ENCODE data around the gene MEGF6. TPM values are rescaled to one million over a fixed set of nuclear protein-coding genes. Genes with fewer than 3 reads are reported as not detected.

The MEGF6 gene
- polyA plus RNA-seq, 2 donors: 11.8 to 23.7 TPM

DNA sequence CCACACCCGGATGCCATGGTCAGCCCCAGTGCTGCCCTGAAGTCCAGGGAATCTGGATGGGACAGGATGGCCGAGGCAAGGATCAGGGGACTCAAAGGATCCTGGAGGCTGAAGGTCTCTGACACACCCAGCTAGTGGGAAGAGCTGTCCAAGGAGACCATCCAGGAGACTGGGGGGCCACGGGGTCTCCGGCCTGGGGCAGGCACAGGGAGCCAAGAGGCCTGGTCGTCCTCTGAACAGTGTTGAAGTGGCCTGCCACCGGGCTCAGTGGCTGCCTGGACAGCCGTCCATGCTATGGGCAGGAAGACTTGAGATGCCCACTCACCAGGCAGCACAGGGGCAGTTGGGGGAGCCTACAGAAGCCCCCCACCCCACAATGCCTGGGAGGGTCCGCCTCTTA lies 41.9 kb downstream of the MEGF6 start:
- H3K27ac ChIP-seq (ENCODE audit: low read depth in 2 of 2, low read length in 1 of 2): no peak overlapping the region
- H3K9me3 ChIP-seq (ENCODE audit: control insufficient read depth in 2 of 2, insufficient read depth in 1 of 2, low read depth in 1 of 2, low read length in 1 of 2): no peaks in the 10 kb centered on the region
- WGBS, 2 donors: 89 to 94% methylated on average over 8 of the region's 8 CpGs
- H3K4me3 ChIP-seq (ENCODE audit: low read depth in 1 of 2, low read length in 2 of 2): no peak overlapping the region
- H3K36me3 ChIP-seq (ENCODE audit: control insufficient read depth in 2 of 2, insufficient read depth in 2 of 2, low read length in 1 of 2): no peaks in the 10 kb centered on the region
- H3K27me3 ChIP-seq (ENCODE audit: control insufficient read depth in 1 of 2, insufficient read depth in 2 of 2, low read length in 2 of 2): no peaks in the 10 kb centered on the region
- H3K4me1 ChIP-seq (ENCODE audit: control insufficient read depth in 2 of 2, insufficient read depth in 2 of 2, low read length in 1 of 2): no peaks in the 10 kb centered on the region

DNA sequence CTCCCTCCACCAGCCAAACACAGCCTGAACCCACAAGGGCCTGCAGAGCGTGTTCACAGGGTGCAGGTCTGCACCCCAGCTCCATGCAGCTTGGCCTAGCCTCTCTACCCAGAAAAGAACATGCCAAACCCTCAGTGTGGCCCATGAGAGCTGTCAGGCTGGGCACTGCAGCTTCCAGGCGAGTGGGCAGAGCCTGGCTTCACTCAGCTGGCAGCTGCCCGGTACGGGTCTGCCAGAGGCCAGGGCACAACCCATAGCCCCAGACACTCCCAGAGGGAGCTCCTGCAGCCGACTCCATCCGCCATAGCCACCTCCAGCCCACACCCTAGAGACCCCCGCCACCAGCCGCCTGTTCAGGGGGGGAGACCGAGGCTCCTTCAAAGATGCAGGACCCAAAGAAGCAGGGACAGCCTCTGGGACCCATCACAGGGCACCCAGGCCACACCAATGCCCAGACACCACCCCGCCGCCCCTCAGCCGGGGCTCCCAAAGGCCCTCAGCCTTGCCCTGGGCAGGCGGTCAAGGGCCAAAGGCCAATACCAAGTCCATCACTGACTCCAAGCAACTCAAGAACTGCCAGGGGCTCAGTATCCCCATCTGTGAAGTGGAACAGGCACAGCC lies 42.4 kb downstream of the MEGF6 start:
- no peaks in the 10 kb centered on the region for H3K27me3 ChIP-seq (ENCODE audit: control insufficient read depth in 1 of 2, insufficient read depth in 2 of 2, low read length in 2 of 2)
- no peak overlapping the region for H3K4me3 ChIP-seq (ENCODE audit: low read depth in 1 of 2, low read length in 2 of 2)
- no peaks in the 10 kb centered on the region for H3K36me3 ChIP-seq (ENCODE audit: control insufficient read depth in 2 of 2, insufficient read depth in 2 of 2, low read length in 1 of 2)
- no peaks in the 10 kb centered on the region for H3K4me1 ChIP-seq (ENCODE audit: control insufficient read depth in 2 of 2, insufficient read depth in 2 of 2, low read length in 1 of 2)
- WGBS, 2 donors: 90 to 93% methylated on average over 12 to 13 of the region's 13 CpGs
- H3K9me3 ChIP-seq (ENCODE audit: control insufficient read depth in 2 of 2, insufficient read depth in 1 of 2, low read depth in 1 of 2, low read length in 1 of 2): no peaks in the 10 kb centered on the region
- H3K27ac ChIP-seq (ENCODE audit: low read depth in 2 of 2, low read length in 1 of 2): no peak overlapping the region

DNA sequence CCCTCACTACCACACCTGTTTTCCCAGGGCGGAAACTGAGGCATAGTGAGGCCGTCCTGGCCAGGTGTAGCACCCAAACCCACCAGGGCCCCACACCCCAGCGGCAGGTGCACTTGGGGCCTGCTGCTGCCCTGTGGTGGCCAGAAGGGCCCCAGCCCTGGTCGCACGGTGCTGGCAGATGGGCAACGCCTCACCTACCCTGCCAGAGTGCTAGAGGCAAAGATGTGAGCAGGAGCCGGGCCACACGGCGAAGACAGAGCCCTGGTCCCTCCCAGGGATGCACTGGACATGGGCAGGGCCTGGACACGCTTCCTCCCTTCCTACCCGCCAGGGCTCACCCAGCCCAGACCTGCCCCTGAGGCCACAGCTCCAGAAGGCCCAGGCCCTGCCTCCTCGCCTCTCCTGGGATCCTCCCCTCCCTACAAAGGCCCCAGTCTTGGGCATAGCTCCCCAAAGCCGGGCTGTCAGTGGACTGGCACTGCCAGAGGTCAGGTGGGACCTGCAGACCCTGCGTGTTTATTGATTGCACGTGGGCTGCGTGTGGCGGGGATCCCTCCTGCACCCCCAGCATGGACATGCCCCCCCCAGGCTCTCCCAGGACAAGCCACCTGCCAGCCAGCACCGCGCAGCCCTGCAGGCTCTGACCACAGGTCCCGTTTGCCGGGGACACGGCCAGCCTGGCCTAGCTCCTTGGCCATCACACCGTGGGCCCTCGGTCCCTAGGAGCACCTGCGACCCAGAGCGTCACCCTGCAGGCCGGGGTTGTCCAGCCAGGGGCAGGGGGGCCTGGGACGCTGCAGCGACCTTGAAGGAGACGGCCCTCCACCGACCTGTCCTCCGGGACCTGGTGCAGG lies 44.1 kb downstream of the MEGF6 start:
- no peaks in the 10 kb centered on the region for H3K36me3 ChIP-seq (ENCODE audit: control insufficient read depth in 2 of 2, insufficient read depth in 2 of 2, low read length in 1 of 2)
- WGBS, 2 donors: 92% methylated on average over 32 of the region's 32 CpGs
- no peaks in the 10 kb centered on the region for H3K27me3 ChIP-seq (ENCODE audit: control insufficient read depth in 1 of 2, insufficient read depth in 2 of 2, low read length in 2 of 2)
- H3K4me1 ChIP-seq (ENCODE audit: control insufficient read depth in 2 of 2, insufficient read depth in 2 of 2, low read length in 1 of 2): no peaks in the 10 kb centered on the region
- no peaks in the 10 kb centered on the region for H3K9me3 ChIP-seq (ENCODE audit: control insufficient read depth in 2 of 2, insufficient read depth in 1 of 2, low read depth in 1 of 2, low read length in 1 of 2)
- H3K27ac ChIP-seq (ENCODE audit: low read depth in 2 of 2, low read length in 1 of 2): no peak overlapping the region
- H3K4me3 ChIP-seq (ENCODE audit: low read depth in 1 of 2, low read length in 2 of 2): no peak overlapping the region

DNA sequence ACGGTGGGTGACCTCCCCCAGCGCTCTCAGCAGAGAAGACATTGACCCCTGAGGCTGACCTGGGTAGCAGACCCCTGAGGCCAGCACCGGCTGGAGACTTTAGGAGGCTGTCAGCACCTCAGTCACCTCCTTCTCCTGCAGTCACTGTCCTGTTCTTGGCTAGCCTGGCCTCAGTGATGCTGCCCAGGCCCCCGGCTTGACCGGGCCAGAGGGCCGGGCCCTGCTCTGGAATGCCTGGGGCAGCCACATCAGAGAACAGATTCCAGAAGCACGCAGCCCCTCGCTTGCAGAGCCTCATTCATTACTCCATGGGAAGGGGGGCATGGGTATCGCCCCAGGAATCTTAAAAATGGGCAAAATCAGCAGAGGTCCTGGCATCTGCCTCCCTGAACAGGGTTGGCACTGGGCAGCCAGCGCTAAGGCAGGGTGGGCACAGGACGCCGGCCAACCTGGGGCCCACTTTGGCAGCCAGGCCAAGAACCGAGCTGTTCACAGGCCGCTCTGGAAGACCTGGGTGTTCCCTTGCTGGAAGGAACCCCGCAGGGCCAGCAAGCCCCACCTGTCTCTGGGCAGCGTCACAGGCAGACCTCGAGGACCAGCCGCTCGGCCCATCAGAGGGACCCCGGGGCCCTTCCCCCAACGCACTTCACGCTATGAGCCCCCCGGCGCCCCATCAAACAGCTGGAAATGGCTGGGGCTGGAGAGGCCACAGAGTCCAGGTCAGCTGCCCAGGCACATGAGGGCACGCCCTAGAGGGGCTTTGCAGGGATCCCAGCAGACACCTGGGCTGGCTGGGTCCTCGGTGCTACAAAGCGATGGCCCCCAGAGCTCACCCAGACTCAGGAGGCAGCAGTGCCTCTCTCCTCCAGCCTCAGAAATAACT lies 45.1 kb downstream of the MEGF6 start:
- 89 to 90% methylated on average over 27 of the region's 27 CpGs for WGBS, 2 donors

DNA sequence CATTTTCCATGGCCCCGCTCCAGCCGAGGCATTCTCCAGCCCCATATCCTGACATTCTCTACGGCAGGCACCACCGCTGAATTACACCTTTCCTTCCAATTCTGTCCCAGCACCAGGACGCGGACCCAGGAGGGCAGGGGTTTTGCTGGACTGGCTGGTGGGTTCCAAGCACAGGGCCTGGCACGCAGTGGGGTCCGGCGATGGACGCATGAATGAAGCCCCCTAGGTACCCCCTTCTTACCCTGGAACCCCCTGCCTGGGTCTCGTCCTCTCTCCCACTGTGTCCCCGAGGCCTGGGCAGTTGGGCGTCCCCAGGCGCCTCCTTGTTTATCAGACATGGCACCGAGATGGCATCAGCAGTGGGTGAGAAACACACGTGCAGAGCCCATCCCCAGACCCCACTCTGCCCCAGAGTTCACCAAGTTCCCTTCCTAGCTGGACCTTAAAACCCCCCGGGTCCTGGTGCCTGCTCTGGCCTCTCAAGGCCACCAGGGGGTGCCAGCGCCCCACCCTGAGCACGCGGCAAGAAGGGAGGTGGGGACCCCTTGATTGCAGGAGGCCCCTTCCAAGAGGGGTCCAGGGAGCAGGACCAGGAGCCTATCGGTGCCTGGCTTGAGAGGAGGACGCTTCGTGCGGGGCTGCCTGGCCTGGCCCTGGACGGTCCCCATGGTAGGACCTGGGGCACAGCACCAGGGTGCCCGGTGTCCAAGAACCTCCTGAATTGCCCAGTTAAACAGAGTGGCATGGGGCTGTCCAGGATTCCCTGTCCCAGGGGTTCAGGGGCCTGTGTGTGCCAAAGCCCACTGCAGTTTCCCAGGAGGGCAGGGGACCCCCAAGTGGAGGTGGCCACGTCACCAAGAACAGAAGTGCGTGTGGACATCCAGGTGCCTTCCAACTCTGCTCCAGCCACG lies 46.1 kb downstream of the MEGF6 start:
- H3K9me3 ChIP-seq (ENCODE audit: control insufficient read depth in 2 of 2, insufficient read depth in 1 of 2, low read depth in 1 of 2, low read length in 1 of 2): no peaks in the 10 kb centered on the region
- H3K4me1 ChIP-seq (ENCODE audit: control insufficient read depth in 2 of 2, insufficient read depth in 2 of 2, low read length in 1 of 2): no peaks in the 10 kb centered on the region
- H3K36me3 ChIP-seq (ENCODE audit: control insufficient read depth in 2 of 2, insufficient read depth in 2 of 2, low read length in 1 of 2): no peaks in the 10 kb centered on the region
- WGBS, 2 donors: 65 to 70% methylated on average over 29 of the region's 29 CpGs
- H3K27me3 ChIP-seq (ENCODE audit: control insufficient read depth in 1 of 2, insufficient read depth in 2 of 2, low read length in 2 of 2): no peaks in the 10 kb centered on the region
- no peak overlapping the region for H3K4me3 ChIP-seq (ENCODE audit: low read depth in 1 of 2, low read length in 2 of 2)
- H3K27ac ChIP-seq (ENCODE audit: low read depth in 2 of 2, low read length in 1 of 2): no peak overlapping the region

More for the DNA sequence above, 45.1 kb downstream of the MEGF6 start:
- Histone ChIP-seq H3K27me3 (ENCODE audit: control insufficient read depth in 1 of 2, insufficient read depth in 2 of 2, low read length in 2 of 2) (no peaks in the 10 kb centered on the region), H3K27ac (ENCODE audit: low read depth in 2 of 2, low read length in 1 of 2) (no peak overlapping the region), H3K36me3 (ENCODE audit: control insufficient read depth in 2 of 2, insufficient read depth in 2 of 2, low read length in 1 of 2) (no peaks in the 10 kb centered on the region), H3K4me1 (ENCODE audit: control insufficient read depth in 2 of 2, insufficient read depth in 2 of 2, low read length in 1 of 2) (no peaks in the 10 kb centered on the region), H3K9me3 (ENCODE audit: control insufficient read depth in 2 of 2, insufficient read depth in 1 of 2, low read depth in 1 of 2, low read length in 1 of 2) (no peaks in the 10 kb centered on the region), H3K4me3 (ENCODE audit: low read depth in 1 of 2, low read length in 2 of 2) (no peak overlapping the region)

DNA sequence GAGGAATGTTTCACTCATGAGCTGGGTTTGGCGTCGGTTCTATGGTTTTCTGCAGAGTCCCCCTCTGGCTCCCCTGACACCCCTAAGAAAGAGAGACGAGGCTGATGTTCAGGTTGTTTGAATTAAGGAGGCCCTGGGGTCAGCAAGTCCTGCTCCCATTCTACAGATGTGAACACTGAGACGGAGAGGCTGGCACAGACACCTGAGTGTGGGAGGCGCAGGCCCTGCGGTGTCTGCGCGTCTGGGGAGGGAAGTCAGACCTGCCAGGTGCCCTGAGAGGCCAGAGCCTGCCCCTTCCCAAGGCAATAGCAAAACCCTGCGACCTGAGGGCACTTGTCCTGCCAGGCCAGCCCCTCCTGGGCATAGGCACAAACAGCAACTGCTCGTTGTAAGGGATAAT lies 47.7 kb downstream of the MEGF6 start:
- no peaks in the 10 kb centered on the region for H3K36me3 ChIP-seq (ENCODE audit: control insufficient read depth in 2 of 2, insufficient read depth in 2 of 2, low read length in 1 of 2)
- no peaks in the 10 kb centered on the region for H3K4me1 ChIP-seq (ENCODE audit: control insufficient read depth in 2 of 2, insufficient read depth in 2 of 2, low read length in 1 of 2)
- H3K27ac ChIP-seq (ENCODE audit: low read depth in 2 of 2, low read length in 1 of 2): no peak overlapping the region
- WGBS, 2 donors: 81 to 83% methylated on average over 10 of the region's 10 CpGs
- peaks cover 0 to 4% of the 10 kb centered on the region in 2 donors for H3K9me3 ChIP-seq (ENCODE audit: control insufficient read depth in 2 of 2, insufficient read depth in 1 of 2, low read depth in 1 of 2, low read length in 1 of 2)
- no peak overlapping the region for H3K4me3 ChIP-seq (ENCODE audit: low read depth in 1 of 2, low read length in 2 of 2)
- no peaks in the 10 kb centered on the region for H3K27me3 ChIP-seq (ENCODE audit: control insufficient read depth in 1 of 2, insufficient read depth in 2 of 2, low read length in 2 of 2)

DNA sequence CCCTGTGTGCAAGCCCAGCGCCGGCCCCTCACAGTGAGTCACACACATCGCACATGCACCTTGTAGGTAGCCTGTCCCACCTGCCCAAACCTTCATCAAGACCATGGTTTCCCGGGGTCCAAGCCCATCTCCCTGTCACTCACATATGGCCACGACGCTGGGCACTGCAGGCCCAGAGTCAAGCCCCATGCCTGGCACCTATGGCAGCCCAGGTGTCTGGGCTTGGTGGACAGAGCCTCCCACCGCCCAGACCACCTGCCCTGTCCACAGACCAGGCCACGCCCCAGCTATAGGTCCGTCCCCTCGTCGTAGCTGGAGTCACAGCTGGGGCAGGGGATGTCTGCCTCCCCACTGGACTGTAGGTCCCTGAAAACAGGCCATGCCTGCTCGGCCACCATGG lies 48.2 kb downstream of the MEGF6 start:
- WGBS, 2 donors: 88 to 92% methylated on average over 12 of the region's 12 CpGs
- Histone ChIP-seq H3K4me3 (ENCODE audit: low read depth in 1 of 2, low read length in 2 of 2) (no peak overlapping the region), H3K4me1 (ENCODE audit: control insufficient read depth in 2 of 2, insufficient read depth in 2 of 2, low read length in 1 of 2) (no peaks in the 10 kb centered on the region), H3K9me3 (ENCODE audit: control insufficient read depth in 2 of 2, insufficient read depth in 1 of 2, low read depth in 1 of 2, low read length in 1 of 2) (peaks cover 0 to 9% of the 10 kb centered on the region in 2 donors), H3K36me3 (ENCODE audit: control insufficient read depth in 2 of 2, insufficient read depth in 2 of 2, low read length in 1 of 2) (no peaks in the 10 kb centered on the region), H3K27ac (ENCODE audit: low read depth in 2 of 2, low read length in 1 of 2) (no peak overlapping the region), H3K27me3 (ENCODE audit: control insufficient read depth in 1 of 2, insufficient read depth in 2 of 2, low read length in 2 of 2) (no peaks in the 10 kb centered on the region)

DNA sequence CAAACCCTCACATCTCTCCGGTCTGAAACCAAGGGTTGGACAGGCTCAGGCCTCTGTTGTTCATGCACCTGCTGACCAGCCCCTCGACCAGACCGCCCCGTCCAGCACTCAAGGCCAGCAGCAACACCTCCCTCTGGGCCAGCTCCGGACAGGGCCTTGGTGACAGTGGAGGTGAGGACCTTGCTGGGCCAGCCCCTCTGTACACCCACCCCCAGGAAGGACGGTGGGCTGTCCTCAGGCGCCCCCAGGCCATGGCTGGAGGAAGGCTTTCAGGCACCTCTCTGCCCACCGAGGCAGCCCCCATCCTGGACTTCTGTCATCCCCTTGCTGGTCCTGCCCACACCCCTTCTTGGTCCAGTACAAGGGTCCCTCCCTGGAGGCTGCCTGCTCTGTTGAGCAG lies 48.6 kb downstream of the MEGF6 start:
- Histone ChIP-seq H3K4me1 (ENCODE audit: control insufficient read depth in 2 of 2, insufficient read depth in 2 of 2, low read length in 1 of 2) (no peaks in the 10 kb centered on the region), H3K27me3 (ENCODE audit: control insufficient read depth in 1 of 2, insufficient read depth in 2 of 2, low read length in 2 of 2) (no peaks in the 10 kb centered on the region), H3K4me3 (ENCODE audit: low read depth in 1 of 2, low read length in 2 of 2) (no peak overlapping the region), H3K27ac (ENCODE audit: low read depth in 2 of 2, low read length in 1 of 2) (no peak overlapping the region), H3K9me3 (ENCODE audit: control insufficient read depth in 2 of 2, insufficient read depth in 1 of 2, low read depth in 1 of 2, low read length in 1 of 2) (peaks cover 0 to 13% of the 10 kb centered on the region in 2 donors), H3K36me3 (ENCODE audit: control insufficient read depth in 2 of 2, insufficient read depth in 2 of 2, low read length in 1 of 2) (no peaks in the 10 kb centered on the region)
- 74 to 91% methylated on average over 8 of the region's 8 CpGs for WGBS, 2 donors

DNA sequence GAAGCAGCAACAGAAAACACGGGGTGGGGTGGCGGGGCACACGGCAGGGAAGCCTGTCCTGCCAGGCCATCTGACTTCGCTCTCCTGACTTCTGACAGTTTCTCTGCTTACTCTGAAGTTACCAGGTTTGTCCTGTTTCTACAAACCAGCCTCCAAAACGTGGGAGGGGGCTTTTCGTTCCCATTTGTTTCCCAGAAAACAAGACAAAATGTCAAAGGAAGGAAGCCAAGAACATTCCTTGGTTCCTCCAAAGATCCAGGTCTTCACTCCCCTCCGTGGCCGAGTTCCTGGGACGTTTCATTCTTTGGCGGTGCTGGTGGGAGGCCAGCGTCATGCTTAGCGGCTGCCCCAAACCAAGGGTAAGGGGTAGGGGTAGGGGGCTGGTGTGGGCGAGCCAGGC lies 49.6 kb downstream of the MEGF6 start:
- Histone ChIP-seq H3K36me3 (ENCODE audit: control insufficient read depth in 2 of 2, insufficient read depth in 2 of 2, low read length in 1 of 2) (no peaks in the 10 kb centered on the region), H3K27ac (ENCODE audit: low read depth in 2 of 2, low read length in 1 of 2) (no peak overlapping the region), H3K4me1 (ENCODE audit: control insufficient read depth in 2 of 2, insufficient read depth in 2 of 2, low read length in 1 of 2) (peaks cover 0 to 2% of the 10 kb centered on the region in 2 donors), H3K9me3 (ENCODE audit: control insufficient read depth in 2 of 2, insufficient read depth in 1 of 2, low read depth in 1 of 2, low read length in 1 of 2) (peaks cover 0 to 13% of the 10 kb centered on the region in 2 donors), H3K27me3 (ENCODE audit: control insufficient read depth in 1 of 2, insufficient read depth in 2 of 2, low read length in 2 of 2) (no peaks in the 10 kb centered on the region), H3K4me3 (ENCODE audit: low read depth in 1 of 2, low read length in 2 of 2) (no peak overlapping the region)
- WGBS, 2 donors: 62 to 64% methylated on average over 13 of the region's 13 CpGs

Measured in esophagus (tissue), 2 donors.